ENCODE measurements around the gene NKIRAS1. TPM values are rescaled to one million over a fixed set of nuclear protein-coding genes. Genes with fewer than 3 reads are reported as not detected.

The NKIRAS1 gene
- total and polyA plus RNA-seq, 12 donors: 9.4 to 24.2 (median 19.1) TPM

DNA sequence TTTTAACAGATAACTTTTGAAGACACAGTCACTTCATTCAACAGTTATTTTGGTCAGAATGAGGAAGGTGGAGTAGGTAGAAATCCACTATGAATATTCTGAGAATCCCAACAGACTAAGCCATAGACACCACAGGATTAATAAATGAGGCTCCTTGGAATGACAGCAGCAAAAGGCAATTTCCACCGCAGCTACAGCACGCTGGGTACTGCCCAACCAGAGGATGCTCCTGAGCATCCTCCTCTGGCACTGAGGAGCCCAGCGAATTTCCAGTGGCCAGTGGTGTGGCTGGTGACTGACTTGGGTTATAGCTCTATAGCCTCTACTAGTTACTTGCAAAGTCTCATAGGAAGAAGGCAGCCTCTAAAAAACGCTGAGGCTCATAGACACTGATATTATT is 24.6 kb upstream of the NKIRAS1 start:
- H3K9me3 ChIP-seq: peaks cover 0 to 4% (median 0%) of the 10 kb centered on the region in 11 donors
- H3K27ac ChIP-seq: no peak overlapping the region
- DNase-seq: no peak
- no peak for ATAC-seq
- no peaks in the 10 kb centered on the region for H3K27me3 ChIP-seq
- no peaks in the 10 kb centered on the region for H3K36me3 ChIP-seq
- intact Hi-C loops (cut with DNase I): no loop called here
- 85 to 88% methylated on average over 4 of the region's 4 CpGs for WGBS, 2 donors
- no peak overlapping the region for H3K4me3 ChIP-seq
- H3K4me1 ChIP-seq: peaks cover 0 to 10% (median 7%) of the 10 kb centered on the region in 9 donors
- TF ChIP-seq, protein P1, sequence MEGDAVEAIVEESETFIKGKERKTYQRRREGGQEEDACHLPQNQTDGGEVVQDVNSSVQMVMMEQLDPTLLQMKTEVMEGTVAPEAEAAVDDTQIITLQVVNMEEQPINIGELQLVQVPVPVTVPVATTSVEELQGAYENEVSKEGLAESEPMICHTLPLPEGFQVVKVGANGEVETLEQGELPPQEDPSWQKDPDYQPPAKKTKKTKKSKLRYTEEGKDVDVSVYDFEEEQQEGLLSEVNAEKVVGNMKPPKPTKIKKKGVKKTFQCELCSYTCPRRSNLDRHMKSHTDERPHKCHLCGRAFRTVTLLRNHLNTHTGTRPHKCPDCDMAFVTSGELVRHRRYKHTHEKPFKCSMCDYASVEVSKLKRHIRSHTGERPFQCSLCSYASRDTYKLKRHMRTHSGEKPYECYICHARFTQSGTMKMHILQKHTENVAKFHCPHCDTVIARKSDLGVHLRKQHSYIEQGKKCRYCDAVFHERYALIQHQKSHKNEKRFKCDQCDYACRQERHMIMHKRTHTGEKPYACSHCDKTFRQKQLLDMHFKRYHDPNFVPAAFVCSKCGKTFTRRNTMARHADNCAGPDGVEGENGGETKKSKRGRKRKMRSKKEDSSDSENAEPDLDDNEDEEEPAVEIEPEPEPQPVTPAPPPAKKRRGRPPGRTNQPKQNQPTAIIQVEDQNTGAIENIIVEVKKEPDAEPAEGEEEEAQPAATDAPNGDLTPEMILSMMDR (IDR thresholded peaks at IDR 0.05): no peak

DNA sequence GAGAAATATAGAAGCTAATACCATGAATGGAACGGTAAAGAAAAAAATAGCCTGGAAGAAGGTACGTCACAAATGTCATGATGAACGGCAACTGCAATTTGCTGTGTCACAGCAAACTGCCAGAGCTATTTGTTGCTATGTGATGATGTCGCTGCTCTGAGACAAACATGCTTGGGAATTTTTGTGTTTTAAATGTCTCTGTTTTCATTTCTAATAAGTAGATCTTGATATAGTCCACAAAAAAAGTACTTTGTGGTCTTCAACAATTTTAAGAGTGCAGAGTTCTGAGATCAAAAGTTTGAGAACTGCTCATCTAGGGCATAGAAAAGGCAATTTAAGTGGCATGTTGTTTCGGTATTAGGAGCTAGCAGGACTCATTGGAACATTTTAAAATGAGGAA is 24.0 kb upstream of the NKIRAS1 start:
- Histone ChIP-seq H3K9me3 (peaks cover 0 to 4% (median 0%) of the 10 kb centered on the region in 11 donors), H3K27me3 (no peaks in the 10 kb centered on the region), H3K27ac (no peak overlapping the region), H3K4me1 (peaks cover 0 to 8% (median 6%) of the 10 kb centered on the region in 9 donors), H3K36me3 (no peaks in the 10 kb centered on the region), H3K4me3 (no peak overlapping the region)
- no peak for ATAC-seq
- intact Hi-C loops (cut with DNase I): no loop called here
- WGBS, 2 donors: 75 to 79% methylated on average over 5 of the region's 5 CpGs
- no peak for DNase-seq
- TF ChIP-seq, protein P1 (IDR thresholded peaks at IDR 0.05): no peak

DNA sequence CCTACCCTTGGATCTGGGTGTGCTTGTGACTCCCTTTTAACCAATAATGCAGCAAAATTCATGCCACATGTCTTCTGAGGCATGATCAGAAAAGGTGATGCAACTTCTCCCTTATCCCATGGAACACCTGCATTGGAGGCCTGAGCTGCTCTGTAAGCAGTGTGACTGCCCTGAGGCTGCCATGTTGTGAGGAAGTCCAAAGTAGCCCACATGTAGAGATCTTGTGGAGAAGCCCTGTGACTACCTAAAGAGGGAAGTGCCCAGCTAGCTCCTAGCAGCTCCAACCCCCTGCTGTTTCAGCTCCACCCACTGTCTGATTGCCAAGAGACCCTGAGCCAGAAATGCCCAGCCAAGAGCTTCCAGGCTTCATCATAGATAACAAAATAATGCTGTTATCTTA is 21.9 kb upstream of the NKIRAS1 start:
- H3K36me3 ChIP-seq: no peaks in the 10 kb centered on the region
- H3K4me1 ChIP-seq: no peaks in the 10 kb centered on the region
- TF ChIP-seq, protein P1 (IDR thresholded peaks at IDR 0.05): no peak
- intact Hi-C loops (cut with DNase I): no loop called here
- ATAC-seq (no peak), DNase-seq (no peak)
- no peak overlapping the region for H3K27ac ChIP-seq
- peaks cover 0 to 4% (median 0%) of the 10 kb centered on the region in 11 donors for H3K9me3 ChIP-seq
- H3K4me3 ChIP-seq: no peak overlapping the region
- no peaks in the 10 kb centered on the region for H3K27me3 ChIP-seq

DNA sequence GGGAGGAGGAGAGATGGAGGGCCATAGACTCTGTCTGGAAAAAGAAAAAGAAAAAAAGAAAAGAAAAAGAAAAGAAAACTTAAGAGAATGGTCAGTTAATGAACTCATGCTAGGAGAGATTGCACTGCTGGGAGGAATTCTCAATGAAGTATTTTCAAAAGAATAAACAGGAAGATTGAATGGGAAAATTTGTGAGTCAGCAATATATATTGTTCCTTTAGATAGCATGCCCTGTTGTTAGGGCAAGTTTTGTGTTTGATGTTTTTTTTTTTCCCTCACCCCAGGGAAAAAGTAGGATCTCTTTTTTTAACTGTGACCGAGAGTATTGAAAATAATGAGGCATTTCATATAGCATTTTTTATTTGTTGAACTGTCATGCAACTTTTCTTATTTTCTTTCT is 20.5 kb upstream of the NKIRAS1 start:
- DNase-seq (no peak), ATAC-seq (no peak)
- Histone ChIP-seq H3K27me3 (no peaks in the 10 kb centered on the region), H3K4me3 (no peak overlapping the region), H3K27ac (no peak overlapping the region), H3K36me3 (no peaks in the 10 kb centered on the region), H3K9me3 (peaks cover 0 to 4% (median 0%) of the 10 kb centered on the region in 11 donors), H3K4me1 (peaks cover 0 to 3% (median 0%) of the 10 kb centered on the region in 9 donors)
- intact Hi-C loops (cut with DNase I): no loop called here
- TF ChIP-seq, protein P1 (IDR thresholded peaks at IDR 0.05): no peak
- WGBS, 2 donors: 85 to 96% methylated on average over 1 of the region's 1 CpG

Data from heart right ventricle (tissue), 16 donors.